Measurements from ENCODE around the gene CDK12.

Gene CDK12

DNA sequence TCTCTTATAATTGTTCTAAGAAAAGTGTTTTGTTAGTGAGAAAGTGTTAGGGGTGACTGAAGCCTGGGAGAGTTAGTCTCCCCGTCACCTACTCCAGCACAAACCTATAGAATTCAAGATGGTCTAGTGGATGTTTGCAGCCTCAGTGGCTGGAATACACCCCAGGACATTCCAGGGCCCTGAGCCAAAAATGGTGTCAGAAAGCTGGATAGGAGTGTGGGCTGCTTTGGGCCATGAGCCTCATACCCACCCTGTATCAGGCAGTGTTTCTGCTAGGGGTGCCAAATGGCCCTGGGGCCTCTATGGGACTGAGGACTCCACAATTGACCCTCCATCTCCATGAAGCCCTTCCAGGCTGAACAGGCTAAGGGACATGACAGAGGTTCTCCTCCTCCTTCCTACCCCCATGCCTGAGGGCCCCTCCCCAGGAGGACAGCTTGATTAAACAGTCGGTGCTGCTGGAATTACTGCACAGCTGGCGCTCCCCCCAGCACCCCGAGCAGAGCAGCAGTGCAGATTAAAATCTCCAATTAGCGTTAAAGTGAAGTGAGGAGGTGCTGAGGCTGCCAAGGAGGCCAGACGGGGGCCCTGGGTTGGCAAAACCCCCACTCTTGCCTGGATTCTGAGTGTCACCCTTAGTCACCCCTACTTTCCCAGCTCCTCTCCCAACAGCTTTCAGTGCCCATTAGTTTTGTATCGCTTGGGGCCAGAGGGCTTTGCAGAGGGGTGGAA, 87.4 kb downstream of the CDK12 start:
- DNase-seq (ENCODE audit: low read depth) = no peak

DNA sequence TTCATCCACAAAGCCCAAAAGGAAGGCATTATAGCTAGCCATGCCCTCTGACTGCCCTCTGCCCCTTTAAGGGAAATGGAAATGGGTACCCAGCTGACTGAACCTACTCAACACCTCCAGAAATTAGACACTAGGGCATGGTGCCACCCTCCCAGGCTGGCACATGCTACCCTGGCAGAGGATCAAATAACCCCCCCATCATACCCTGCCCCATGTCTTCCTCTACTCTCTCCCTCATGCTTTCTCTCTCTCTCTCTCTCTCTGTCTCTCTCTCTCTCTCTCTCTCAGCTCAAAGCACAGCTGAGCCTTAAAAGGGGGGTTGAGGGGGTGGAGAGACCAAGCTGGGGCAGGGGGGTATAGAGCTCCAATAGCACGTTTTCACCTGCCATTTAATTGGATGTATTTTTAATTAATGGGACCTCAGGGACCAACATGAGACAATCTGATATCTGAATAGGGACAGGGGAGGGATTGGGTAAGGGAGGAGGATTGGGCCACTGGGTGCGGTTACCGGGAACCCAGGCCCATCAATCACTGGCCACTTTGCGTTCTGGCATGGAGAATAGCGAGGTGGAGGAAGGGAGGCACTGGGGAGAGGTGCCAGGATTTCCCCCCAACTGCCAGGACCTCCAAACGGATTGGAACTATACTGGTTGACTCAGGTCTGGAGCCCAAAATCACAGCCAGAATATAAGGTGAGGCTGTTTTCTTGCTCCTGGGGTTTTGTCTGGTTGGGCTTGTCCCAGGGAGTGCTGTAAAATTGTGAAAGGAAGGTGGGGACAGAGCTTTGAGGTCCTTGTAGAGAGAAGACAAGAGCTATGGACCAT, 88.7 kb downstream of the CDK12 start:
- no peak for DNase-seq (ENCODE audit: low read depth)

DNA sequence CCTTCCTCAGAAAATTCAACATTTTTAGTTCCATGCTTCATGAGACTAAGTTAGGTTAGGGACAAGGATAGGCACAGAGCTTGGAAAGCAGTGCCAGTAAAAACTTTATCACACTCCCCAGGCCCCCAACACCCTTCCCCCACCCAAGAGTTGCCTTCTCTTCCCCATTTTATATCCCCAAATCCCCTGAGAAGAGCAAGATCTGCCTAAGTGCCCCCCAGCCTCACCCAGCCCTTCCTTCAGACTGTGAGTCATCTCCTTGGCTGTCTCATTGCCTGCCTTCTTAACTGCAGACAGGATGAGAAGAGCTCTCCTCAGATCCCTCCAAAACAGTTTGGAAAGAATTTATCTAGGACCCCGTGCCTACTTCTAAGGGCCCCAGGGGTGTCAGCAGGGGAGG, 90.6 kb downstream of the CDK12 start:
- peak; percentile 40 for DNase-seq (ENCODE audit: low read depth)

DNA sequence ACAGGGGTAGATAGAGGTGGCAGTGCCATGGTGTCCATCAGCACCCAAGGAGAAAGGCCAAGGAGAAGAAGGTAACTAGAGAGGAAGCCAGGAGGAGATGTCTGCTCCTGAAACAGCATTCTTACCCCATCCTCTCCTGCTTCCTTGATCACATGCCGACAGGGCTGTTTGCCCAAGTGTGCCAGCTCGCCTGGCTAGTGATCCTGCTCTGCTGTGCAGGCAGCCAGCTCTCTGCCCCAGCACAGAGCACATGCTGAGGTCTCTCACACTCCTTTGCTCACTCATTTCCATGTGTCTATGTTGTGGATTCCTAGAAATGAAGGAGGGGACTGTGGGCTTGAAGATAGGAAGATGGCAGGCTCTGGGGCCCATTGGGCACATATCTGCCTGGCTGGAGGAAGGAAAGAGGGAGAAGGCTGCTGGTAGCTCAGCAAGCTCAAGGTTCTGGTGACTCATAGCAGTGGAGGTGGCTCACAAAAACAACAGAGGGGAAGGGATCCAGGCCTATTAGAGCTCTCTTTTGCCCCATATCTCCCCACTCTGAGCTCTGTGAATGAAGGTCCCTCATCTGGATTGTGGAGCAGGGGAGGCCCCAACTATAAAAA, 92.2 kb downstream of the CDK12 start:
- DNase-seq (ENCODE audit: low read depth) = peak; percentile 67

DNA sequence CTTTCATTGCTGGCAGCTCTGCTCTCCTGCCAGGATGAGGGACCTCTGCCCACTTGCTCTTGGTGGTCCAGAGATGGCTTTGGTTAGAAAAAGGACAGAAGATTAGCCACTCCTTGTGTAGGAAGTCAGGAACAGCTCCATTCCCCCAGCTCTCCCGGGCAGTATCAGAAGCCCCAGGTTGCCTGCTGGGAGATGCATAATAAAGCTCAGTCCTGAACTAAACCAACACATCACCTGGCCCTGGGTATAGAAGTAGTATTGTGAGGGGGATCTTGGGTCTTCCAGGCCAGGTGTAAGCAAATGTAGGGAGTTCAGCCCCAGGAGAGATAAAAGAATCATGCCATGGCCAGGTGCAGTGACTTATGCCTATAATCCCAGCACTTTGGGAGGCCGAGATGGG, 94.1 kb downstream of the CDK12 start:
- DNase-seq (ENCODE audit: low read depth) = no peak

DNA sequence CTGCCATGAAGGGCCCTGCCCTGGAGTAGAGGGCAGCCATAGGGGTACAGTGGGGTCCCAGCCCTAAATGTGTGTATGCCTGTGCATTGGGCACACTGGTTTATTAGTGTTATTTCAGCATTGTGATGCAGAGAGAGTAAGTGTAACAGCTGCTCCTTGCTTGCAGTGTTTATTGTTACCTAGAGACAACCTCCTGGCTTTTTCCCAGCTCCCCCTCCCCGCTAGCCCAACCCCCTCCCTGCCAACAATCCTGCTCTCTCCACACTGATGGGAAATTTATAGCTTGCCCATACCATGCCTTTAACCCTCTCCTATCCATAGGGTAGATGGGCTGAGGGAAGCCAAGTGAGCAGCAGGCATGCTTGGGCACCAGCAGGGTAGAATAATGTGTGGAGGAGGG, 95.1 kb downstream of the CDK12 start:
- no peak for DNase-seq (ENCODE audit: low read depth)

DNA sequence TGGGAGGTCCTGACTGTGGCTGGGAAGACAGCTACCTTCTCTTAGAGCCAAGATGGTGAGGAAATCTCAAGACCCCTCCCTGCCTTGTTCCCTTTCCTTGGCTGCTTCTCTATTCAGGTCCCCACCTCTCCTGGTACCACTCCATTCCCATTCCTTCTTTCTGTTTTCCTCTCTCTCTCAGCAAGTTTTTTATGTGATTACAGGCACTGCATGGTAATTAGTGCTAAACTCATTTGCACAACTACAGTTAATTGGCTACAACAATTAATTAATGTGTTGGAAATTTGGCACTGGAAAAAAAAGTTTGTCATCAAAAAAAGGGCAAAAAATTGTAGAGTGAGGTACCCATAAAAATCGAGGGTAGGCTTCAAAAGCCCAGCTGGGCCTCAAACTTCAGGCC, 101.1 kb downstream of the CDK12 start:
- no peak for DNase-seq (ENCODE audit: low read depth)

DNA sequence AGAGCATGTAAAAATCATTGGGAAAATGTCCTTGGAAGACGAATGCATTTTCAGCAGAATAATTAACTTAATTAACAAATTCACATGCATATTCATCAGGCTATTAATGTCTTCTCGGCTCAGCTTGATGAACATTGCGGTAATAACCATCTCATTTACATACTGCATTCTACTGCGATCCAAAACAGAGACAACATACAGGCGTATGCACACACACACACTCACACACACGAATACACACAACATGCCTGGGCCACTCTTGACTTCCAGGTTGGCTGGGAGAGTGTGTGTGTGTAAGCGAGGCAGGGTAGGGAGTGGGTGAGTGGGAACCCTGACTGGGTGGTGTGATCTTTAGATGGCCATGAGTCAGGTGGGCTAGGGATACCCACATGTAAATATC, 101.7 kb downstream of the CDK12 start:
- DNase-seq (ENCODE audit: low read depth) = peak; percentile 11

DNA sequence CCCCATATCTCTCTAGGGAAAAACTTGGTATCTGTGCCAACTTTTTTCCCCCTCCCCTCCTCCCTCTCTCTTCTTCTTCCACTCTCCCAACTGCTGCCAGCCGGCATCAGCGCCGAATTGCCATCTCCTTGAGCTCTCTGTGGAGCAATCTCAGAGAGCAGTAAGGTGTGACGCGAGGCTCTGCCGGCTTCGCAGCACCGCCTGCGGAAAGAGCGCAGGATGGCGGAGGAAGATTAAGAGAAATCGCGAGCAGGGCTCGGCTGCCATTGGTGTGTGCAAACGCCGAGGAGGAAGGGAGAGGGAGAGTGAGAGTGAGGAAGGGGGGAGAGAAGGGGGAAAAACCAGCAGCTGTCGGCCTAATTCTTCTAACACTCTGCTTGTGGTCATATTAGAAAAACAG, 102.2 kb downstream of the CDK12 start:
- no peak for DNase-seq (ENCODE audit: low read depth)

DNA sequence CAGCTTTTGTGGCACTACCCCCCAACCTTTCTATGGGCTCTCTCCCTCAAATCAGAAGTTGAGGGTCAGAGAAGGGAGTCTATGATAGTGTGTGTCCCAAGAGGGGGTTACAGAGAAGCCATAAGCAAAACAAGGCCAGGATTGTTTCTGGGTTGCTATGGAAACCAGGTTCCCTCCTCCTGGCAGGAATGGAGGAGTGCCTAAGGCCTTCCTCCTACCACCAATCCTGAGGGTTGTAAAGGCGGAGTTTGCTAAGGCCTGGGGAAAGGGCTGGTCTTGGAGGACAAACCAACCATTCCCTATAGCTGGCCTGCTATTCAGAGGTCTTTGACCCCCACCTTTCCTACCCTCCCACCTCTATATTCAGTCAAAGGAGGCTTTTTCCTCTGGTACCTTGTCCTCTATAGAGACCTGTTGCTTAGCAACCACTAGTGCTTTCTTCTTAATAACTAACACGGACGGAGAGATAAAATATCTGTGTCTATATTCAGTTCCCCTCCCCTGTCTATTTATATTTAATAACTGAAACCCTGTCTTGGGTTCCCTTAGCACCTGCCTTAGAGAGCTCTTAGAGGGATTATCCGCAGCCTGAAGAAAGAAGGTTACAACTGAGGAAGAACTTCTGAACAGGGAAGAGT, 103.0 kb downstream of the CDK12 start:
- peak; percentile 6 for DNase-seq (ENCODE audit: low read depth)

DNA sequence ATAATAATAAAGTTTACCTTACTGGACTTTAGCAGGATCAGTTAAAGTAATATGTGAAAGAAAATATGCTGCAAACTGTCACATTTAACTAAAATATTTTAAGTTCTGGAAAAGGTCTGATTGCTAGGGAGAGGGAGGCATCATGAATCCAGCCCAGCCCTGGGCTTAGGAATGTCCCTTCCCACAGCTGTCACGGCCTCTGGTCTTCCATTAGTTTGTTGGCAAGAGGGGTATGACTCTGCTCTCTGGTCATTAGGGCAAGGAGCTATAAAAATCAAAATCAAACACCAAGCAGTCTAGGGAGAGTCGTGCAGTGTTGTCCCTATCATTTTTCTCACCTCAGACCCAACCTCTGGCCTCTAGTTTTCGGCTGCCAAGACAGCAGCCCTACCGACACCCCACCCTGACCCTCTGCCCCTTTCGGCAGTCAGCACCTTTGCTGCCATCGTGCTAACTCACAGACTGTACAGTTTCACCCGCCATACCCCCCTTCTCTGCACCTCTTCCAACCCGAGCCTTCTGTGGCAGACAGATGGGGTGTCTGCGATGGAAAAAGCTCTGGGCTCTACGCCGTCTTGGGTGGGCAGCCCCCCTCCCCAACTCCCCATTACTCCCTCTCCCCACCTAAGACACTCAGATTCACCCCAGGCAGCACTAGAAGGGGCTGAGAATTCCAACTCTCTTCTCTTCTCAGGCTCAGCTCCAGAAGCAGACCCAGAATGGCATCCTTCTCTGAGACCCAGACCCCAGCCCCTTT, 105.0 kb downstream of the CDK12 start:
- no peak for DNase-seq (ENCODE audit: low read depth)

DNA sequence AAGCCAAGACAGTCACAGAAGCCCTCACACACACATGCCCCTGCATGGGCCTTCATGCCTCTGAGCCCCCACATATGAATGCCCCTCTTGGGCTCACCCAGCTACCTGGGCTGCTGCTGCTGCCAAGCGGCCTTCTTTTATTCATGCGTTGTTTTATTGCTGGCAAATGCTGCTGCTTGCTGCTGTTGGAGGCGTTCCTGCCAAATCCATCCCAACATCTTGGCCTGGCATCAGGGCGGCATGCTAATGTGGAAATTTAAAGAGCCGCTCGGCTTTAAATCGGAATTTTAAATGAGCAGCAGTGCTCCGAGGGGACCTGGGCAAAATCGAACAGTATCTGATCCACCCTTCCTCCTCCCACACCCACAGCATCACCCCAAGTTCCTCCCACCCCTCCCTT, 107.4 kb downstream of the CDK12 start:
- no peak for DNase-seq (ENCODE audit: low read depth)

DNA sequence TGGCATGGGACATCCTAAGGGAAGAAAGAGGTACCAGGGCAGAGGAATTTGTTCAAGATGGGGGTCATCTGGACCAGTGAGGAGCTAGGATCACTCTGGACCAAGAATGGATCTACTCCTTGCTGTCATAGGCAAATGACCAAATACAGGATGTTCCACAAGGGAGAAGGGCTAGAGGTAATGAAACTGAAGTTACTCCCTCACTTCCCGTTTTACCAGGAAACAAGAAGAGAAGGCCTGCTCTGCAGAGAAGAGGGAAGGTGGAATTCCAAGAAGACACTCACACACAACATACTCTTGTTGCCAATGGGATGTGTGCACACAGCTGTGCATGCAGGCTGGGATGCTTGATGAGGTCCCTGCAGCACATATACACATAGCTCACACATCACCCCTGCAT, 107.8 kb downstream of the CDK12 start:
- no peak for DNase-seq (ENCODE audit: low read depth)

DNA sequence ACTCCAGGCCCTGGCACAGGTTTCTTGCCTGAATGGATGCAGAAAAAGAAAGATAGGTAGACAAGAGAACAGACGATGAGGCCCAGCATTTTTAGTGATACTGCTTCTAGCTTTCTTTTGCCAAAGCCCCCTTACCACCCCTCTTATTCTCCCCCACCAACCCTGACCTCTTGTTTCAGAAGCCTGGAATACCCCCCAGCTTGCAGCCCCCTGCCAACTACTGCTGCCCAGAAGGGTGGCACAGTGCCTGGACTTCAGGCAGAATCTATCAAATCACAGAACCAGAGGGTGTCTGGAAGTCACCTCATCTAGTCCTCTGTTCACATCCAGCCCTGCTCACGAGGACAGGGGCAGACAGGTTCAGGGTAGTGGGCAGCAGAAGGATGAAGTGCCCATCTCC, 110.8 kb downstream of the CDK12 start:
- no peak for DNase-seq (ENCODE audit: low read depth)

DNA sequence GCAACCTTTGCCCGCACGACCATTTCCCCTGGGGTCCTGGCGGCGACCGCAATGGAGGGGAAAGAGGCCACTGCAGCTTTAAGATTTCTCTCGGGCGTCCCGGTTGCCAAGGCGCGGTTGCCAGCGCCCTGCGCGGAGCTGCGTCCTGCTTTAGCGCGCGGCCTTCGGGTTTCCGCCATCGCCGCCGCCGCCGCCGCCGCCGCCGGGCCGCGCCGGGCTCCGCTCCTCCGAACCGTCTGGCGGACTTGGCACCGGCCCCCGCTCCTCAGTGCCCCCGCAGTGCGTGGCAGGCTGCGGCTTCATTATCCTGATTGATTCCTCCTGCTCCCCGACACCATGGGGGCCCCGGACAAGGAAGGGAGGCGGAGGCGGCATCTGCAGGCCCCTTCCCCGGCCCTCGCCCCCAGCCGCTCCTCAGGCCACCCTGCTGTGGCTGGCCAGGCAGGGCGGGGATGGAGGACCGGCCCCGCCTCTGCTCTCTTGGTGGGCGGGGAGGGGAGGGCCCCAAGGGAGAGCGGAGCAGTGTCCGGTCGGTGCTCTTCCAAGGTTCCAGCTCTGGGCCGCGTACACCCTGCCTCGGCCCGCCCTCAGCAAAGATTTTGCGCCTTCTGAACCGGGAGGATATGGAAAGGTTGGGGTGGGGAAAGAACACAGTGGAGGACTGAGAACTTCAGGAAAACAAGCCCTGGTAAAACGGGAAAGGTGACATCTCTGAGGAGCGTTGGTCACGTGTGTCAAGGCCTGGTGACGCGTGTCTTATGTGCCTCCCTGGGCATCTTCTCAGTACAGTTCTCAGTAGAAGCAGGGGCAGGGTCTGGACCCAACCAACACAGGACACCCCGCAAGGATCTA, 112.4 kb downstream of the CDK12 start:
- peak; percentile 83 for DNase-seq (ENCODE audit: low read depth)

DNA sequence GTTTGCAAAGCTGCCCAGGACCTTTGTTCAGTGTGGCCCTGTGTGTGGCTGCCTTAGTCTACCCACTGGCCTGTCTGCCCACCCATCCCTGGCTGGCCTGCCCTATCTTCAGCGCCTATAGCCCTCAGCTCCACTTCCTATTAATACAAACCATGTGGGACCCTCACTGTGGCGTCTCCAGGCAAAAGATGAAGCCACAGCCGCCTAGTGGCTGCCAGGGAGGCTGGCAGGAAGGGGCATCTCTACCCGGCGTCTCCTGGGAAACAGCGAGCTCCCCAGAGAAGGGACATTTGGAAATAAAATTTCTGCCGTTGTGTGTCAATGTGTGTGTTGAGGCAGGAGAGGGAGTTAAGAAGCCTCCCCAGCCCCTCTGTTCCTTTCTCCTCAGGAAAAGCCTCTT, 114.9 kb downstream of the CDK12 start:
- DNase-seq (ENCODE audit: low read depth) = peak; percentile 29

DNA sequence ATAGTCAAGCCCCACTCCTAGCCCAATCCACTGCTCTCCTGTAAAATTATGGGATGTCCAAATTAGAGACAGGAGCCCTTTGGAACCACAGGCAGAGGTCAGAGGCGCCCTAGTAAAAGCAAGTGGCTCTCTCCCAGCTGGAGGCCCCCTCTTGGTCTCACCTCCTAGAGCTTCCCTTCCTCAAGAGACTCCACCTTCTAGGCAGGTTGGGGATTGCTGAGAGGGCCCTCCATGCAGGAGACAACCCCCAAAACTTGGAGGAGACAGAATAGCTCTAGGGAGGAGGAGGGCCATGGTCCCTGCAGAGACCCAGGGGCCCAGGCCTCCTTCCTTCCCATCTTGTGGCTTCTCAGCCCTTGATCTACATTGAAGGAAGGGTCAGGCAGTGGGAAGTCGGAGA, 117.0 kb downstream of the CDK12 start:
- no peak for DNase-seq (ENCODE audit: low read depth)

DNA sequence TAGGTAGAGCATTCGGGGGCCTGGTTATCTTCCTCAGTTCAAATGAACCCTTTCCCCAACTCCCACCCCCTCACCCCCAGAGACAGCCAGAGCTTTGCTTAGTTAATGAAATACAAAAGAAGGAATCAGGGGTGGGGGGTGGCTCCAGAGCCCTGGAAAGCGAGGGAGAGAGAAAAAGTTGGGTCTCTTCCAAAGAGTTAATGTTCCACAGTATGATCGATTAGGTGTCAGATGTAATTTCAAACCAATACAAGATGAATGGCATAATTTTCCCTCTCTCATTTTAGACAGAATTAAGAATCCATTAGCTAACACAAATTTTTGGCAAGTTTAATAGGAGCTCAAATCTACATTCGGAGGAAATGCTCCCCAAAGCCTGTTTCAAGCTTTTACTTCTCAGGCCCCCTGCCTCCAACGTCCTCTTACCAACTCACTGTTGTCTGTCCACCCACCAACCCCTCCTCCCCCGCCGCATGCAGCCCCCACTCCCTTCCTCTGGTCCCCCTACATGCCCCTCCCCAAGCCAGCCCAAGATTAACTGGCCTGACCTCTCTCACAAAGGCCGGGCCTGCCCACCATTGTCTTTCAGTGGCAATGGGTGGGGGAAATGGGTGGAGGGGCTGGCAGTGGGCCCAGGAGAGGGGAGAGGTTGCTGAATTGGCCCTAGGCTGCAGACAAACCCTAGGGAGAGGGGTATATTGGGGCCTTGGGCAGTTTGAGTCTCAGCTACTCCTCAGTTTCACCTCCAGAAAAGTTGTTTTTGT, 118.2 kb downstream of the CDK12 start:
- no peak for DNase-seq (ENCODE audit: low read depth)

DNA sequence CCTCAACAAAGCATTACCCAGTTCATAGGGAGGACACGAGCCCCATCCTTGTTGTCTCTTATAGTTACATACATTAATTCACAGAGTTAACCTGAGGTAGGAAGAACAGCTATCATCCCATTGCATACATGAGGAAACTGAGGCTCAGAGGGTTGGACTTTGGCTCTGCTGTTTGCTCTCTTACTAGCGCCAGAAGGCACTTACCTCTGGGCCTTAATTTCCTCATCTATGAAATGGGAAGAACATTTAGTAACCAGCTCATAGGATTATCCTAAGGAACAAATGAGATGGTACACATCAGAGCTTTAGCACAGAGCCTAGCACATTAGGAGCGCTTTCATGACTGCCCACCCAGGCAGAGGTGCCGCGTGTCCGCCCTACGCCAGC, 118.8 kb downstream of the CDK12 start:
- no peak for DNase-seq (ENCODE audit: low read depth)

DNA sequence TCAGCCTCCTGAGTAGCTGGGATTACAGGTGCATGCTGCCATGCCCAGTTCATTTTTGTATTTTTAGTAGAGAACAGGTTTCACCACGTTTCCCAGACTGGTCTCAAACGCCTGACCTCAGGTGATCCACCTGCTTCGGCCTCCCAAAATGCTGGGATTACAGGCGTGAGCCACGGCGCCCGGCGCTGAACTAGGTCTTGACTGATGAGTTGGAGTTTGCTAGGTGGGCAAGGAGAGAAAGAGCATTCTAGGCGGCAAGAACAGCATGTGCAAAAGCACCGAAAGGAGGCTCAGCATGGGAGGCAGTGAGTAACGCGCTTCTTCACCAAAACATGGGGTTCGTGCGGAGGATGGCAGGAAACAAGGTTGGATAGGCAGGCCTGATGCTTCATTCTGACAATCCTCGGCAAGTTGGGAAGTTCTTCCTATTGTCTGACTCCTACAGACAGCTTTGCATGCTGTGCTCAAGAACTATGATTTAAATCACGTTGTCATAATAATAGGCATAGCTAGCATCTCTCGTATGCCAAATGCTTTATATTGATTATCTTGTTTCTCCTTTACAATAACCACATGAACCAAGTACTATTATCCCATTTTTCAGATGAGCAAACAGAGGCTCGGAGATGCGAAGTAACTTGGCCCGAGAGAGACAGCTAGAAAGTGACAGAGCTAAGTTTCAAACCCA, 119.9 kb downstream of the CDK12 start:
- DNase-seq (ENCODE audit: low read depth) = no peak
